ENCODE measurements around the gene NDC1.

Gene NDC1

GRCh38 chr1:53728702-53729455 lies 109.2 kb downstream of the NDC1 start:
- H3K4me2 ChIP-seq = no peak overlapping the region
- H3K27me3 ChIP-seq = no peaks in the 10 kb centered on the region
- no peak overlapping the region for H3K27ac ChIP-seq
- H3K9ac ChIP-seq = no peak overlapping the region
- no peaks in the 10 kb centered on the region for H4K20me1 ChIP-seq
- H3K36me3 ChIP-seq = no peaks in the 10 kb centered on the region
- no peaks in the 10 kb centered on the region for H3K9me3 ChIP-seq (replicated peaks in 1 of 11)
- TF ChIP-seq Cebpa-rat (IDR thresholded peaks at IDR 0.05) = no peak
- H3K4me1 ChIP-seq = no peaks in the 10 kb centered on the region
- no peak overlapping the region for H3K4me3 ChIP-seq

GRCh38 chr1:53728196-53728595 lies 109.9 kb downstream of the NDC1 start:
- Histone ChIP-seq H3K9me3 (replicated peaks in 1 of 11) (no peaks in the 10 kb centered on the region), H4K20me1 (no peaks in the 10 kb centered on the region), H3K4me2 (no peak overlapping the region), H3K36me3 (no peaks in the 10 kb centered on the region), H3K27ac (no peak overlapping the region), H3K4me3 (no peak overlapping the region), H3K9ac (no peak overlapping the region), H3K27me3 (no peaks in the 10 kb centered on the region), H3K4me1 (no peaks in the 10 kb centered on the region)
- TF ChIP-seq Cebpa-rat (IDR thresholded peaks at IDR 0.05) = no peak

GRCh38 chr1:53727461-53728092 lies 110.5 kb downstream of the NDC1 start:
- Histone ChIP-seq H3K4me2 (no peak overlapping the region), H3K27me3 (no peaks in the 10 kb centered on the region), H3K36me3 (no peaks in the 10 kb centered on the region), H3K4me1 (no peaks in the 10 kb centered on the region), H3K27ac (no peak overlapping the region), H4K20me1 (no peaks in the 10 kb centered on the region), H3K9ac (no peak overlapping the region), H3K9me3 (replicated peaks in 1 of 11) (no peaks in the 10 kb centered on the region), H3K4me3 (no peak overlapping the region)
- no peak for TF ChIP-seq Cebpa-rat (IDR thresholded peaks at IDR 0.05)

GRCh38 chr1:53726009-53726600 lies 112.0 kb downstream of the NDC1 start:
- Histone ChIP-seq H3K36me3 (no peaks in the 10 kb centered on the region), H3K27ac (no peak overlapping the region), H3K9me3 (replicated peaks in 1 of 11) (no peaks in the 10 kb centered on the region), H3K4me3 (no peak overlapping the region), H4K20me1 (no peaks in the 10 kb centered on the region), H3K4me1 (no peaks in the 10 kb centered on the region), H3K9ac (no peak overlapping the region), H3K27me3 (no peaks in the 10 kb centered on the region), H3K4me2 (no peak overlapping the region)
- TF ChIP-seq Cebpa-rat (IDR thresholded peaks at IDR 0.05) = no peak

GRCh38 chr1:53725238-53725689 lies 112.8 kb downstream of the NDC1 start:
- no peak overlapping the region for H3K4me3 ChIP-seq

GRCh38 chr1:53722025-53722424 lies 116.1 kb downstream of the NDC1 start:
- Histone ChIP-seq H3K4me3 (no peak overlapping the region), H3K4me1 (no peaks in the 10 kb centered on the region), H3K27ac (no peak overlapping the region), H4K20me1 (no peaks in the 10 kb centered on the region; a peak in 1 of 22 replicates), H3K9me3 (replicated peaks in 1 of 11) (no peaks in the 10 kb centered on the region), H3K9ac (no peak overlapping the region), H3K36me3 (no peaks in the 10 kb centered on the region), H3K4me2 (no peak overlapping the region), H3K27me3 (no peaks in the 10 kb centered on the region)
- no peak for TF ChIP-seq Cebpa-rat (IDR thresholded peaks at IDR 0.05)

More at GRCh38 chr1:53725238-53725689, 112.8 kb downstream of the NDC1 start:
- Histone ChIP-seq H3K27ac (no peak overlapping the region), H3K4me1 (no peaks in the 10 kb centered on the region), H4K20me1 (no peaks in the 10 kb centered on the region), H3K9ac (no peak overlapping the region), H3K4me2 (no peak overlapping the region), H3K9me3 (replicated peaks in 1 of 11) (no peaks in the 10 kb centered on the region), H3K27me3 (no peaks in the 10 kb centered on the region), H3K36me3 (no peaks in the 10 kb centered on the region)
- no peak for TF ChIP-seq Cebpa-rat (IDR thresholded peaks at IDR 0.05)

GRCh38 chr1:53721088-53721487 lies 117.0 kb downstream of the NDC1 start:
- Histone ChIP-seq H3K36me3 (no peaks in the 10 kb centered on the region), H3K9ac (no peak overlapping the region), H3K4me3 (no peak overlapping the region), H3K4me2 (no peak overlapping the region), H3K27ac (no peak overlapping the region), H4K20me1 (no peaks in the 10 kb centered on the region; a peak in 1 of 22 replicates), H3K4me1 (no peaks in the 10 kb centered on the region), H3K27me3 (no peaks in the 10 kb centered on the region), H3K9me3 (replicated peaks in 1 of 11) (no peaks in the 10 kb centered on the region)
- TF ChIP-seq Cebpa-rat (IDR thresholded peaks at IDR 0.05) = no peak

- Histone ChIP-seq H4K20me1 (no peaks in the 10 kb centered on the region; a peak in 1 of 22 replicates), H3K4me2 (no peak overlapping the region), H3K27ac (no peak overlapping the region), H3K9me3 (replicated peaks in 1 of 11) (no peaks in the 10 kb centered on the region), H3K27me3 (no peaks in the 10 kb centered on the region), H3K4me1 (no peaks in the 10 kb centered on the region), H3K9ac (no peak overlapping the region), H3K4me3 (no peak overlapping the region), H3K36me3 (no peaks in the 10 kb centered on the region)
- no peak for TF ChIP-seq Cebpa-rat (IDR thresholded peaks at IDR 0.05)
Observed at GRCh38 chr1:53719469-53719868, 118.6 kb downstream of the NDC1 start.

- Histone ChIP-seq H3K9me3 (replicated peaks in 1 of 11) (no peaks in the 10 kb centered on the region), H3K9ac (no peak overlapping the region), H4K20me1 (no peaks in the 10 kb centered on the region; a peak in 1 of 22 replicates), H3K36me3 (no peaks in the 10 kb centered on the region), H3K4me2 (no peak overlapping the region), H3K4me3 (no peak overlapping the region), H3K4me1 (no peaks in the 10 kb centered on the region), H3K27ac (no peak overlapping the region), H3K27me3 (no peaks in the 10 kb centered on the region)
- no peak for TF ChIP-seq Cebpa-rat (IDR thresholded peaks at IDR 0.05)
Observed at GRCh38 chr1:53718443-53718842, 119.7 kb downstream of the NDC1 start.
